NCI-H2081 treated with DMSO at 0.1 percent for 48 hours (cell line): ENCODE results near the gene HIF3A.
"Not testable (repeated sequence)": the region's sequence is repeated elsewhere in the genome, so short reads cannot be mapped to it uniquely, and the experiment has no call there.

Experiments used
- DNase-seq: peaks from one replicate; lab custom pipeline; 2025; lab: John Stamatoyannopoulos, UW

The HIF3A gene

DNA sequence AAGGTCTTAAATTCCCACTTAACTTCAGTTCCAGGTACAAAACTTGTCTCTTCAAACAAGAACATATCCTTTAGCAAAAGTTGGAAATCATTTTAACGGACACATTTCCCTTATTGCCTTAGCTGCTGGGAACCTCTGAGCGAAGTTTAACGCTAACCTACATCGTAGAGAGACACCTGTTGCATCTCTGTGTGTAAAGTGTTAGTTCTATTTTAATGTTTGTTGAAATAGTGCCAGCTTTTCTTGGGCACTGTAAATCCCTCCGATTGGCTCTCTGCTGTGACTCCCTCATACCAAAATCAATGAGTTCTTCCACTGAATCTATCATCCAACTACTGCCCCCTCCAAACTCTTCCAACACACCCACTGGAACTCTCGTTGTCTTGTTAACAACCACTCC is 2.3 kb upstream of the HIF3A start:
- no peak for DNase-seq

DNA sequence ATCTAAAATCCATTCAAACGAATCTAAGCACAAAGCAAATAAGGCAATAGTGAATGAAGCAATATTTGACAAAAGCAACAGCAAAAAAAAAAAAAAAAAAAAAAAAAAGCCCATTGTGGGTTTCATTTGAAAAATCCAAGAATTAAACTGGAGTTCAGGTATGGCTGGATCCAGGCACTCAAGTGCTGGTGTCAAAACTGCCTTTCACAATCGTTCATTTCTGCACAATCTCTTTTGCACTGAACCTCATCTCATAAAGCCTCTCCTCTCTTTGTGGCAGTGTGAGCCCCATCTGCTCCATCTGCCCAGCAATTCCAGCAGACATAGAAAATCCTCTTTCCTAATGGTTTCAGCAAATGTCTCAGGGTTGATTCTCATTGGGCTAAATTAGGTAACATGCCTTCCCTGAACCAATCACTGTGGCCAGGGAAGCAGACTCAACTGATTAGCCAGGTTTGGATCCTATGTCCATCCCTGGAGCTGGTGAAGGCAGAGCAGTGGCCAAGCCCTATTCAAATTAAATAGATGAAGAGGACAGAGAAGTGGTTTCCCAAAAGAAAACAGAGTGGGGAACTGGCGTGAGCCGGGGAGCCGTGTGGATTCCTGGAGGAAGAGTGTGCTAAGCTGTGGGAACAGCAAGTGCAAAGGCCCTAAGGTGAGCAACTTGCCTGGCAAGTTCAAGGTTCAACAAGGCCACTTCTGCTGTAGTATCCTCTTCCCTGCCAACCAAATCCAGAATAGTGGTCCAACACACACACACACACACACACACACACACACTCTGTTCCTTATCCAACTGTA is 1.2 kb upstream of the HIF3A start:
- DNase-seq, result no peak

DNA sequence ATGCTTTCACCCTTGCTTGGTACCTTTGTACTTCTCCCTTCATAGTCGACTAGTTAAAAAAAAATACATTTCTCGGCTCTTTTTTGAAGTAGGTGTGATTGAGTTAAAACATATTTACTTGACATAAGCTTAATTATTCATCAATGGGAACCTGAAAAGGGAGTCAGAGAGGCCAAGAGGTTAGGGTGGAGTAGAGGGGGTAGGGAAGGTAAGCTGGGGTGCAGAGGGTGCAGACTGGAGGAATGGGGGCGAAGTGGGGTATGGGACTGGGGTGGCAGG is 701 bp upstream of the HIF3A start:
- DNase-seq, result no peak

GRCh38 chr19:46297700-46298478 is 1.0 kb downstream of the HIF3A start:
- no peak for DNase-seq

DNA sequence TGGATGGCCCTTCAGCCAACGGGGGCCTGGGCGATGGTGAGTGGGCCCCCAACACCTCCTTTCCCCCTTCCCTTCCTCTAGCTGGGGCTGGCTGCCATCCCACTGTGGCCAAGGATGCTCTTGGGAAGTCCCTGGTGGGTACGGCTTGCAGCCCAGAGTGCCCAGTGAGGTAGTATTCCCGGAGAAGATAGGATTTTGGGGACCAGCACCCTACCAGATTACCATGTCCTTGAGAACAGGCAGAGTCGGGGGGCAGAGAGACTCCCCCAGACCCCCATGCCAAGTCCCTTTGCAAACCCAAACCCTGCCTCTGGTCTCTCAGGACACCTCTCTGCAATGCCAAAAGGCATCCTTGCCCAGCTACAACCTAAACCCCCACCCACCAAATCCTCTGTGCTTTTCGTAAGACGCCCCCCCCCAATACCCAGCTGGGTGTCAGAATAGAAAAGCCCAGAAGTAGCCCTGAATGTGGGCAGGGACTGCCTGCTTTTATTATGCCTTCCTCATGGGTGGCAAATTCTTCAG is 1.7 kb downstream of the HIF3A start:
- no peak for DNase-seq

DNA sequence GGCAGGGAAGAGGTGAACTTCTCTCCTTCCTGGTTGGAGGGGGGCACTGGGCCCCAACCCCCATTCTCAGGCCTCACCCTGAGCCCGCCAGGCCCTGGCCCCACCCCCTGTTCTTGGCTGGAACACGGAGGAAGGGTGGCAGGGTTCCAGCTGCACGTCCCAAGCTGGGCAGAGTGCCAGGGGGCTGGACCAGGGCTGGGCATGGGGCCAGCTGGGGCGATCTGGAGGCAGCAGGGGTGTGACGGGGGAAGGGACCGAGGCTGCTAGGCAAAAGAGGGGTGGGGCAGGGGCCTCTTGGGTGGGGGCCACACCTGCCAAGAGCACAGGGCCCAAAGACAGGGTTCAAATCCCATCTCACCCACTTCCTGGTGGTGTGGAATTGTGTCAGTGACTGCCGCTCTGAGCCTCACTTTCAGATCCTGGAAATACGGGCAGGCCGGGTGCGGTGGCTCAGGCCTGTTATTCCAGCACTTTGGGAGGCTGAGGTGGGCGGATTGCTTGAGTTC is 2.2 kb downstream of the HIF3A start:
- no peak for DNase-seq

- no peak for DNase-seq
These were observed 2.9 kb downstream of the HIF3A start for GRCh38 chr19:46299695-46300094.

DNA sequence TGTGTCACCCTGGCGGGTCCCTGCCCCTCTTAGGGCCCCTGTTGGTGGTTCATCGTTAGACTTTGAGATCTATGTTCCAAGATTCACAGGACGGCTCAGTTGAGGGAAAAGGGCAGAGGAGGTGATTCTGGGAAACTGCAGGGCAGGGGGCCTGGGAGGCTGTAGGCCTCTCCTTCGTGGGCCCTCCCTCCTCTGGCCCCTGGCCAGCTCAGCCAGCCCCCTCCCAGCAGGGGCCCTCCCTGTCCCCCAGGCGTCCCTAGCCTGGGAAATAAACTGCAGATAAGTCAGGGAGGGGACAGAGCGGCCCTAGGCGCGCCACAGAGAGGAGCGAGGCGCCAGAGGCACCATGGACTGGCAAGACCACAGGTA is 6.5 kb downstream of the HIF3A start:
- no peak for DNase-seq

DNA sequence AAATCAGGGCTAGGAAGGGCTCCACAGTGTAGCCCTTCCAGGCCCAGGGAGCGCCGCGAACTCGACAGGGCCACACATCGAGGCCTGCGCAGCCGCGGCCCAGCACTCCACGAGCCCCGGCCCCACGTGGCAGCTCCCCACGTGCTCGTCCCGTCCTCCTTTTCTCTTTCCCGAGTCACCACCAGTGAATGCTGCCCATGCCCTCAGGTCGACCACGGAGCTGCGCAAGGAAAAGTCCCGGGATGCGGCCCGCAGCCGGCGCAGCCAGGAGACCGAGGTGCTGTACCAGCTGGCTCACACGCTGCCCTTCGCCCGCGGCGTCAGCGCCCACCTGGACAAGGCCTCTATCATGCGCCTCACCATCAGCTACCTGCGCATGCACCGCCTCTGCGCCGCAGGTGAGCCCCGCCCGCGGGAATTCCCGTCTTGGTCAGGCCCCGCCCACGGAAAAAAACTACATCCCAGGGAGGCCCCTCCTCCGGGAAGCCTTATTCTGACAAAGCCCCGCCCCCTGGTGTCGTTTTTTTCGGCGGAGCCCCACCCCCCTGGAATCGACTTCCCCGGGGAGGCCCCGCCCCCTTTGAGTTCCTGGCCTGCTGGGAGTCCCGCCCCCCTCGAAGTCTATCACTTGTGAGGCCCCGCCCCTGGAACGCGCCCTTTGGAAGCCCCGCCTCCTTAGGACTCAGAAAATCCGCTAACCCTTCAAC is 7.0 kb downstream of the HIF3A start:
- no peak for DNase-seq

DNA sequence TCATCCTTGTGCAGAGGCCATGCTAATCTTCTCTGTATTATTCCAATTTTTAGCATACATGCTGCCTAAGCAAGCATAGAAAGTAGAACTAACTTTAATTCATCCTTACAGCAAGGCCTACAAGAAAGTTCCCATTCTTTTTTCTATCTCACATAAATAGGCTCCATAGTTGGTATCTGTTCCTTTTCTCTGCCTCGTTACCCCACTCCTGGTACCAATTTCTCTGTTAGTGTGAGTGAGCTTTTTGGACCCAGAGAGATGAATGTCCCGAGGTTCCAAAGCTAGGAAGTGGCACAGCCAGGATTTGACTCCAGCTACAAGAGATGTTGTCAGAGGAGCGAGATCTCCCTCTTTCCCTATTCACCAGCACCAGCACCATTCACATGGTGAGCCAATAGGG is 9.7 kb downstream of the HIF3A start:
- DNase-seq, result no peak

DNA sequence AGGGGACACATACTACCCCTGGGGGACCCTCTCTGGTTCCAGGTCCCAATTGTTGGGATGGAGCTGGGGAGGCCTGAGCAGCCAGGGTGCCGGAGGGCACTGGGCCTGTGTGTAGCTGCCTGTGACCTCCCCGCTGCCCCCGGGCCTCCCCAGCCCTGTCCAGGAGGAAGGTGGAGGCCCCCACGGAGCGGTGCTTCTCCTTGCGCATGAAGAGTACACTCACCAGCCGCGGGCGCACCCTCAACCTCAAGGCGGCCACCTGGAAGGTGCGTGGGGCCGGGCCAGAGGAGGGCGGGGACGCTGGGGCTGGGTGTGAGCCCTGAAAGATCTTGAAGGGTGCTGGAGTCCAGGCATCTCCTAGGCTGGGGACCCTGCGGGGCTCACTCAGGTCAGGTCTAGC is 11.7 kb downstream of the HIF3A start:
- no peak for DNase-seq

GRCh38 chr19:46309056-46309455 is 12.2 kb downstream of the HIF3A start:
- DNase-seq, result no peak

DNA sequence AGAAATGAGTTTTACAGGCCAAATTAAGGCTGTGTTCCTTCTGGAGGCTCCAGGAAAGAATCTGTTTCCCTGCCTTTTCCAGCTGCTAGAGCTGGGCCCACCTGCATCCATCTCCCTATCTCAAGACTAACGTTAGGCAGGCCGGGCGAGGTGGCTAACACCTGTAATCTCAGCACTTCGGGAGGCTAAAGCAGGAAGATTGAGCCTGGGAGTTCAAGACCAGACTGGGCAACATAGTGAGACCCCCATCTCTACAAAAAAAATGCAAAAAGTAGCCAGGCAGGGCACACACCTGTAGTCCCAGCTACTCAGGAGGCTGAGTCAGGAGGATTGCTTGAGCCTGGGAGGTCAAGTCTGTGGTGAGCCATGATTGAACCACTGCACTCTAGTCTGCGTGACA is 14.6 kb downstream of the HIF3A start:
- DNase-seq, result no peak

DNA sequence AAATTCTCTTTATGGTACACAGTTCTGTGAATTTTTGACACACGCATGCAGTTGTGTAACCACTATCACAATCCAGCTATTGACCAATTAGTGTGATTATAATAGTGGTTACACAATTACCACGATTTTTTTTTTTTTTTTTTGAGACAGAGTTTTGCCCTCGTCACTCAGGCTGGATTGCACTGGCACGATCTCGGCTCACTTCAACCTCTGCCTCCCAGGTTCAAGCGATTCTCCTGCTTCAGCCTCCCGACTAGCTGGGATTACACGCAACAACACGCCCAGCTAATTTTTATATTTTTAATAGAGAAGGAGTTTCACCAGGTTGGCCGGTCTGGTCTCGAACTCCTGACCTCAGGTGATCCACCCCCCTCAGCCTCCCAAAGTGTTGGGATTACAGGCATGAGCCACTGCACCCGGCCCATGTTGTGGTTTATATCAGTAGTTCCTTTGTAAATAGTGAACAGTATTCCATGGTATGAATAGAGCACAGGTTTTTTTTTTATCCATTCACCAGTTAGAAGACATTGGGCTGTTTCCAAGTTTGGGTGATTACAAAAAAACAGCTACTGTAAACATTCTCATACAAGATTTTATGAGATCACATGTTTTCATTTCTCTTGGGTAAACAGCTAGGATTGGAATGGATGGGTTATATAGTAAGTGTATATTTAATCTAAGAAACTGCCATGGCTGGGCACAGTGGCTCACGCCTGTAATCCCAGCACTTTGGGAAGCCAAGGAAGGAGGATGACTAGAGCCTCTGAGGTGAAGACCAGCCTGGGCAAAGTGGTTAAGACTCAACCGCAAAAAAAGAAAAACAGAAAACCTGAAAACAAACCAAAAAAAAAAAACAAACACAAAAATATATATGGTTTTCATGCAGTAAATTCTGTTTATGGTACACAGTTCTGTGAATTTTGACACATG is 17.0 kb downstream of the HIF3A start:
- DNase-seq, result not testable (repeated sequence)

- no peak for DNase-seq
These were observed 20.5 kb downstream of the HIF3A start for GRCh38 chr19:46317339-46317738.

DNA sequence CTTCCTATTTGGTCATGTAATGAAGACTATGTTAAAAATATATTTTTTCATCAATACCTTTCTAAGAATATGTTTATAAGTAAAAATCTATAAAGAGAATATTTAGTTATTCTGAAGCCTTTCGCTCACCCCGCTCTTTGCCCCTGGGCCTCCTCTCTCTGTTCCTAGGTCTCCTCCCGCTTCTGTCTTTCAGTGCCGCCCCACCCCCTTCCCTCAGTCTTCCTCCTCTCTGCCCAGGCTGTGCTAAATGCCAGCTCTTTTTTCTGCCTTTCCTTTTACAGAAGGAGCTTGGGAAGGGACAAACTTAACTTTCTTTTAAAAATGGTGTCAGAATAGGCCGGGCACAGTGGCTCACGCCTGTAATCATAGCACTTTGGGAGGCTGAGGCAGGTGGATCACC is 22.8 kb downstream of the HIF3A start:
- no peak for DNase-seq

DNA sequence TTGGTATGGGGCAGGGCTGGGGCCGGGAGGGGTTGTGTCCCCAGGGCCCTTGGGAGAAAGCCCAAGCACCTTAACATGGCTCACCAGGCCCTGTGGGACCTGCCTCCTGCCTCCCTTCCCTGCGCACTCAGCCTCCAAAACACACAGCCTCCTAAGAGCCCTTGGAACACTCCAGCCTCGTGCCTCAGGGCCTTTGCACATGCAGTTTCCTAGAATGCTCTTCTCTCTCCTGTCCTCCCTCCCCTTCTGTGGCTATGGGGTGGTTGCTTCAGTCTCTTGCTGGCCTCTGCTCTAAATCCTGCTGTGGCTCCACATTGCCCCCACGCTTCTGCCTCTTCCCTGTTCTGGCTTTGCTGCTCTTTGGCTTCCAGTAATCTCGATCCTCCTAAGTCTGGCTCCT is 23.7 kb downstream of the HIF3A start:
- no peak for DNase-seq

DNA sequence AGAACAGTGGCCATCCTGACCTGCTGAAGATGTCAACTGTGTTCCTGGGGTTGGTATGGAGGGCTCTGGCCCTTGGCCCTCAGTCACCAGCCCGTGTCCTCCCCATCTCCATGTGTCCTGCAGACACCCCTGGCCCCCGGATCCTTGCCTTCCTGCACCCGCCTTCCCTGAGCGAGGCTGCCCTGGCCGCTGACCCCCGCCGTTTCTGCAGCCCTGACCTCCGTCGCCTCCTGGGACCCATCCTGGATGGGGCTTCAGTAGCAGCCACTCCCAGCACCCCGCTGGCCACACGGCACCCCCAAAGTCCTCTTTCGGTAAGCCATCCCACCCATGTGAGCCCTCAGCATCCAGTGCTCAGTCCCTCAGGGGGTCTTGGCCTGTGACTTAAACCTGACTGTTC is 24.8 kb downstream of the HIF3A start:
- DNase-seq, result no peak

DNA sequence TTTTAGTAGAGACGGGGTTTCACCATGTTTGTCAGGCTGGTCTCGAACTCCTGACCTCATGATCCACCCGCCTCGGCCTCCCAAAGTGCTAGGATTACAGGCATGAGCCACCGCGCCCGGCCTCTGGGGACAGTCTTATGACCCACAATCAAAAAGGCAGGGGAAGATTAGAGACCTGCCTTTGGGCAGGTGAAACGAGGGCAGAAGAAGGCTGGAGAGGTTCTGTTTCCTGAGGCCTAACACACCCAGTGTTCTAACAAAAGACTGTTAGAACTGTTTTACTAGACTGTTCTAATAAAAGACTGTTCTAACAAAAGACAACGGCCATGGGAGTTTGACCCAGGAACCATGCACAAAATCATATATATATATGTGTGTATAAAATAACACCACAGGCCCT is 26.4 kb downstream of the HIF3A start:
- DNase-seq, result not testable (repeated sequence)

DNA sequence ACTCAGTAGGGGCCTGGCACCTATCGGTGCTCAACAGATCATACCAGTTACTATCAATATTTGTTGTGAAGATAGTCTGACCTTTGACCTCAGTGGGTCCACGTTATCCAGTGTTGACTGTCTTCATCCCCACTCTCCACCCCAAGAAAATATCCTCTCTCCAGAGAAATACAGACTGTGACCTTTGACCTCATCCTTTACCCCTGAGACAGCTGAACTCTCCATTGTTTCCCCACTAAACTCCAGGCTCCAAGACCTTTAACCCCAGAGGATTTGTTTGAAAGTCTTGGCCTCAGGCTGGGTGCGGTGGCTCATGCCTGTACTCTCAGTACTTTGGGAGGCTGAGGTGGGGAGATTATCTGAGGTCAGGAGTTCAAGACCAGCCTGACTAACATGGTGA is 27.4 kb downstream of the HIF3A start:
- no peak for DNase-seq

GRCh38 chr19:46326608-46327007 is 29.8 kb downstream of the HIF3A start:
- DNase-seq, result no peak

DNA sequence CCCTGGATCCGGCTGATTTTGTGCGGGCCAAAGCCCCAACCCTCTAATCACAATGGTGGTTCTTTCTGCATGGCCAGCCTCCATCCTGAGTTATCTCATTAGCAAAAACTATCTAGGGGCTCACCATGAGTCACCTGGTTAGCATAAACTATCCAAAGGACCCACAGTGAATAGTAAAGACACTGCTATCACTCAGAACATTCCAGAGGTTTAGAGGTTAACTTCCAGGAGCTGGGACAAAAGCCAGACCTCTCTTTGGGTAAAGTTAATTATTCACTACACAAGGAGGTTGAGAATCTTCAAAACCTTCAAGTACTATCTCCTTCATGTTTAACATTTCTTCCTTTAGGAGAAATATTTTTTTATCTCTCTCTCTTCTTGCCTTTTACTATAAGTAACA is 31.2 kb downstream of the HIF3A start:
- no peak for DNase-seq
